Fibroblast of lung (primary cell): ENCODE measurements around the gene NOVA2. TPM values are rescaled to one million over a fixed set of nuclear protein-coding genes. Genes with fewer than 3 reads are reported as not detected.

ENCODE experiments used
- DNase-seq, 2 donors: peaks; one replicate each; pipeline versions ENCODE4 v3.0.0 to v3.0.0-alpha.2; 2010; ENCODE audit warnings: low read depth in 2 of 2
- H2AFZ ChIP-seq: 2 replicates; pipeline ENCODE4 v1.5.1; 2012; ENCODE audit warnings: low read length, control low read depth, inconsistent platforms
- H3K27ac ChIP-seq: 2 replicates; pipeline ENCODE4 v1.5.1; 2011; ENCODE audit warnings: low read length, control low read depth; ENCODE audit not compliant: insufficient read depth
- H3K27me3 ChIP-seq: 2 replicates; pipeline ENCODE4 v1.5.1; 2011; ENCODE audit warnings: mild to moderate bottlenecking, low read length; ENCODE audit not compliant: control insufficient read depth, insufficient read depth
- H3K36me3 ChIP-seq: 2 replicates; pipeline ENCODE4 v1.5.1; 2011; ENCODE audit warnings: low read length; ENCODE audit not compliant: control insufficient read depth, insufficient read depth
- H3K4me1 ChIP-seq: 2 replicates; pipeline ENCODE4 v1.5.1; 2011; ENCODE audit warnings: low read length; ENCODE audit not compliant: control insufficient read depth, insufficient read depth; ENCODE audit errors: extremely low read depth
- H3K4me2 ChIP-seq: 2 replicates; pipeline ENCODE4 v1.5.1; 2011; ENCODE audit warnings: low read length, control low read depth; ENCODE audit not compliant: insufficient read depth; ENCODE audit errors: extremely low read depth
- H3K4me3 ChIP-seq, 4 experiments: fragments of 200-600 bp in 1 of 4; sonication (generic) in 1 of 4; replicated peaks in 1 of 4; 2 replicates each; pipeline ENCODE4 v1.5.1; 2011 to 2016; ENCODE audit warnings: low read length in 4 of 4, low read depth in 3 of 4, mild to moderate bottlenecking in 3 of 4, control low read depth in 2 of 4, inconsistent platforms in 1 of 4, mixed read lengths in 1 of 4; ENCODE audit not compliant: insufficient read depth in 1 of 4; ENCODE audit errors: control extremely low read depth in 1 of 4
- H3K79me2 ChIP-seq: 2 replicates; pipeline ENCODE4 v1.5.1; 2012; ENCODE audit warnings: mild to moderate bottlenecking, low read length, inconsistent platforms; ENCODE audit not compliant: control insufficient read depth, insufficient read depth
- H3K9ac ChIP-seq: 2 replicates; pipeline ENCODE4 v1.5.1; 2011; ENCODE audit warnings: mild to moderate bottlenecking, low read length, control low read depth; ENCODE audit not compliant: insufficient read depth
- H3K9me3 ChIP-seq: 2 replicates; pipeline ENCODE4 v1.5.1; 2012; ENCODE audit warnings: low read depth, low read length; ENCODE audit not compliant: control insufficient read depth, insufficient read depth
- H4K20me1 ChIP-seq: 2 replicates; pipeline ENCODE4 v1.5.1; 2011; ENCODE audit warnings: low read length; ENCODE audit not compliant: control insufficient read depth, insufficient read depth; ENCODE audit errors: extremely low read depth
- CTCF ChIP-seq, 2 donors: IDR thresholded peaks in 1 of 2; conservative IDR thresholded peaks in 1 of 2; 1 replicate in 1 of 2; 2 replicates in 1 of 2; pipeline ENCODE4 v1.5.1; 2011 to 2012; ENCODE audit warnings: low read length in 2 of 2, control low read depth in 1 of 2, inconsistent platforms in 1 of 2, low read depth in 1 of 2, mild to moderate bottlenecking in 1 of 2
- EZH2 ChIP-seq: IDR thresholded peaks from 2 replicates; pipeline ENCODE4 v1.5.1; 2012; ENCODE audit warnings: low read length, control low read depth, mild to moderate bottlenecking; ENCODE audit errors: missing control alignments
- polyA minus RNA-seq: library from RNA; depleted of rRNA, polyadenylated mRNA; stranded (reverse); fragments of >200 nt; gene quantifications from 2 replicates; pipeline ENCODE4 v1.2.3, GENCODE V29; 2011; ENCODE audit warnings: low replicate concordance
- polyA plus RNA-seq, 2 donors: library from polyadenylated mRNA; depleted of rRNA in 1 of 2; stranded (reverse) in 1 of 2; unstranded in 1 of 2; fragments of >200 nt; gene quantifications; 2 replicates each; pipeline ENCODE4 v1.2.1, GENCODE V29; 2011 to 2012; ENCODE audit warnings: missing spikeins in 1 of 2
- total RNA-seq: library from RNA; depleted of rRNA; stranded (reverse); fragments of >200 nt; gene quantifications from 2 replicates; pipeline ENCODE4 v1.2.1, GENCODE V29; 2014

Gene NOVA2
- not detected in 2 replicates for total RNA-seq
- 0.01 and 0.03 TPM in 2 replicates for polyA plus RNA-seq
- polyA plus RNA-seq (2012) = 0.03 and 0.12 TPM in 2 replicates
- polyA minus RNA-seq = 0.04 TPM in 1 of 2 replicates, not detected in the other

GRCh38 chr19:45973553-45974338 is at the start of gene NOVA2:
Gene NOVA2, minus strand, starts transcription at chr19:45973865. Its CDS starts 514 bp downstream, at chr19:45973351.
- TF ChIP-seq CTCF (conservative IDR thresholded peaks at IDR 0.05 in 1 of 2, IDR thresholded peaks at IDR 0.05 in 1 of 2; ENCODE audit: low read depth in 1 of 2, low read length in 2 of 2) (no peak), EZH2 (no peak)
- Histone ChIP-seq H3K9ac (no peak within 1 kb of the TSS), H3K4me2 (no peak within 1 kb of the TSS), H3K4me1 (no peaks in the 10 kb centered on the region), H3K79me2 (no peaks in the 10 kb centered on the region), H2AFZ (no peak within 1 kb of the TSS), H3K9me3 (no peaks in the 10 kb centered on the region), H4K20me1 (no peaks in the 10 kb centered on the region), H3K27me3 (peaks cover 32% of the 10 kb centered on the region), H3K27ac (no peak within 1 kb of the TSS), H3K36me3 (no peaks in the 10 kb centered on the region), H3K4me3 (no peak within 1 kb of the TSS)
- peak; percentile 35 to 81 for DNase-seq

- no peaks in the 10 kb centered on the region for H3K36me3 ChIP-seq
- no peaks in the 10 kb centered on the region for H3K9me3 ChIP-seq
- no peaks in the 10 kb centered on the region for H4K20me1 ChIP-seq
- no peak overlapping the region for H2AFZ ChIP-seq
- no peak overlapping the region for H3K4me2 ChIP-seq
- peaks cover 8% of the 10 kb centered on the region for H3K27me3 ChIP-seq
- no peak overlapping the region for H3K4me3 ChIP-seq
- no peak for DNase-seq
- H3K9ac ChIP-seq = no peak overlapping the region
- H3K79me2 ChIP-seq = no peaks in the 10 kb centered on the region
- H3K27ac ChIP-seq = no peak overlapping the region
- TF ChIP-seq EZH2 (no peak), CTCF (conservative IDR thresholded peaks at IDR 0.05 in 1 of 2, IDR thresholded peaks at IDR 0.05 in 1 of 2; ENCODE audit: low read depth in 1 of 2, low read length in 2 of 2) (no peak)
- H3K4me1 ChIP-seq = no peaks in the 10 kb centered on the region
Observed at GRCh38 chr19:46023311-46023779, 49.7 kb upstream of the NOVA2 start.

- no peak within 1 kb of the TSS for H2AFZ ChIP-seq
- TF ChIP-seq CTCF (conservative IDR thresholded peaks at IDR 0.05 in 1 of 2, IDR thresholded peaks at IDR 0.05 in 1 of 2; ENCODE audit: low read depth in 1 of 2, low read length in 2 of 2) (no peak), EZH2 (no peak)
- no peak within 1 kb of the TSS for H3K4me3 ChIP-seq
- H3K9ac ChIP-seq = no peak within 1 kb of the TSS
- no peaks in the 10 kb centered on the region for H3K9me3 ChIP-seq
- H3K4me2 ChIP-seq = no peak within 1 kb of the TSS
- no peaks in the 10 kb centered on the region for H3K36me3 ChIP-seq
- DNase-seq = no peak
- H3K4me1 ChIP-seq = no peaks in the 10 kb centered on the region
- peaks cover 8% of the 10 kb centered on the region for H3K27me3 ChIP-seq
- H4K20me1 ChIP-seq = no peaks in the 10 kb centered on the region
- H3K27ac ChIP-seq = no peak within 1 kb of the TSS
- H3K79me2 ChIP-seq = no peaks in the 10 kb centered on the region
Observed at GRCh38 chr19:46022431-46023310, 49.0 kb upstream of the NOVA2 start, which contains the start of gene PGLYRP1. Gene PGLYRP1, minus strand, starts transcription at chr19:46023053. Its CDS starts 32 bp downstream, at chr19:46023021.
